IMR-90 (cell line): ENCODE data around the gene CDK12. TPM values are rescaled to one million over a fixed set of nuclear protein-coding genes. Genes with fewer than 3 reads are reported as not detected.

Experiments used
- ATAC-seq: fragments of 200-7000 bp; cut with Tn5 transposase; 2 replicates; pipeline ENCODE4 v1.9.1; 2020; ENCODE audit warnings: low read depth, mild to moderate bottlenecking, moderate library complexity
- BruUV-seq: library from RNA; stranded (reverse); fragments of 400-500 nt; replicated peaks from 2 replicates; lab custom pipeline; 2021; lab: Mats Ljungman, UMichigan
- CTCF ChIA-PET: fragments of 300-600 bp; formaldehyde crosslinking; extraction: SDS; loops from one replicate; lab custom pipeline; 2021; ENCODE audit warnings: antibody characterized with exemption; lab: Yijun Ruan, JAX
- POLR2A ChIA-PET: fragments of 300-600 bp; sonication (Branson Sonifier 250); formaldehyde crosslinking; loops from one replicate; lab custom pipeline; 2022; ENCODE audit warnings: antibody characterized with exemption; ENCODE audit not compliant: unreplicated experiment; lab: Charles Lee
- DNase-seq: peaks from one replicate; pipeline ENCODE4 v3.0.0; 2013
- H2AFZ ChIP-seq: replicated peaks from 2 replicates; pipeline ENCODE3; 2013; ENCODE audit warnings: low read length, mild to moderate bottlenecking; ENCODE audit not compliant: poor library complexity
- H2AK5ac ChIP-seq: 2 replicates; pipeline ENCODE4 v1.6.1; 2013; ENCODE audit warnings: low read depth, low read length, inconsistent platforms
- H2AK9ac ChIP-seq: replicated peaks from 2 replicates; pipeline ENCODE3; 2013; ENCODE audit warnings: mild to moderate bottlenecking, low read depth, low read length, moderate library complexity; ENCODE audit not compliant: poor library complexity
- H2BK120ac ChIP-seq: 2 replicates; pipeline ENCODE4 v1.6.1; 2013; ENCODE audit warnings: low read depth, low read length, inconsistent platforms
- H2BK15ac ChIP-seq: 3 replicates; pipeline ENCODE4 v1.6.1; 2013; ENCODE audit warnings: low read depth, low read length, inconsistent platforms
- H2BK20ac ChIP-seq: 2 replicates; pipeline ENCODE4 v1.6.1; 2013; ENCODE audit warnings: low read depth, mild to moderate bottlenecking, inconsistent platforms, low read length, moderate library complexity
- H2BK5ac ChIP-seq: 2 replicates; pipeline ENCODE4 v1.6.1; 2013; ENCODE audit warnings: mild to moderate bottlenecking, low read depth, low read length, inconsistent platforms; ENCODE audit not compliant: poor library complexity, severe bottlenecking
- H3K14ac ChIP-seq: replicated peaks from 2 replicates; pipeline ENCODE4 v1.6.1; 2013; ENCODE audit warnings: low read depth, low read length, inconsistent platforms
- H3K18ac ChIP-seq: 2 replicates; pipeline ENCODE4 v1.6.1; 2013; ENCODE audit warnings: low read depth, low read length, control low read depth
- H3K23ac ChIP-seq: 2 replicates; pipeline ENCODE4 v1.6.1; 2013; ENCODE audit warnings: low read depth, low read length, inconsistent platforms
- H3K27ac ChIP-seq: 2 replicates; pipeline ENCODE4 v1.5.1; 2013; ENCODE audit warnings: mild to moderate bottlenecking, control low read depth, low read length; ENCODE audit not compliant: insufficient read depth
- H3K27me3 ChIP-seq: 2 replicates; pipeline ENCODE4 v1.6.1; 2013; ENCODE audit warnings: low read length; ENCODE audit not compliant: control insufficient read depth, insufficient read depth
- H3K36me3 ChIP-seq: 2 replicates; pipeline ENCODE4 v1.6.1; 2013; ENCODE audit warnings: low read length, mixed read lengths; ENCODE audit not compliant: control insufficient read depth, insufficient read depth
- H3K4ac ChIP-seq: 2 replicates; pipeline ENCODE4 v1.6.1; 2013; ENCODE audit warnings: low read depth, low read length, inconsistent platforms
- H3K4me1 ChIP-seq: 2 replicates; pipeline ENCODE4 v1.6.1; 2013; ENCODE audit warnings: low read length, mixed read lengths; ENCODE audit not compliant: control insufficient read depth, insufficient read depth
- H3K4me2 ChIP-seq: 2 replicates; pipeline ENCODE4 v1.6.1; 2013; ENCODE audit warnings: low read depth, mild to moderate bottlenecking, control low read depth, low read length, moderate library complexity
- H3K4me3 ChIP-seq: 2 replicates; pipeline ENCODE4 v1.5.1; 2013; ENCODE audit warnings: low read depth, mild to moderate bottlenecking, control low read depth, low read length, moderate library complexity; ENCODE audit not compliant: insufficient read depth
- H3K56ac ChIP-seq: 2 replicates; pipeline ENCODE4 v1.6.1; 2013; ENCODE audit warnings: low read length, inconsistent platforms; ENCODE audit not compliant: insufficient read depth; ENCODE audit errors: extremely low read depth
- H3K79me1 ChIP-seq, 2 experiments: 2 replicates each; pipeline ENCODE4 v1.6.1; 2013; ENCODE audit warnings: low read length in 2 of 2, inconsistent platforms in 1 of 2, low read depth in 1 of 2
- H3K9ac ChIP-seq: 2 replicates; pipeline ENCODE4 v1.6.1; 2013; ENCODE audit warnings: low read depth, low read length, control low read depth
- H3K9me1 ChIP-seq: 2 replicates; pipeline ENCODE4 v1.6.1; 2013; ENCODE audit warnings: low read length, inconsistent platforms; ENCODE audit not compliant: insufficient read depth
- H3K9me3 ChIP-seq: 2 replicates; pipeline ENCODE4 v1.6.1; 2013; ENCODE audit warnings: low read length; ENCODE audit not compliant: control insufficient read depth, insufficient read depth
- H4K20me1 ChIP-seq: 2 replicates; pipeline ENCODE4 v1.6.1; 2013; ENCODE audit warnings: low read length, inconsistent platforms; ENCODE audit not compliant: insufficient read depth
- H4K5ac ChIP-seq: 2 replicates; pipeline ENCODE4 v1.6.1; 2013; ENCODE audit warnings: mild to moderate bottlenecking, low read depth, low read length, control low read depth
- H4K8ac ChIP-seq, 2 experiments: 2 replicates each; pipeline ENCODE4 v1.6.1; 2013; ENCODE audit warnings: low read depth in 2 of 2, low read length in 2 of 2, control low read depth in 1 of 2, inconsistent platforms in 1 of 2
- H4K91ac ChIP-seq: 2 replicates; pipeline ENCODE4 v1.6.1; 2013; ENCODE audit warnings: low read depth, low read length, inconsistent platforms; ENCODE audit not compliant: insufficient read depth
- BHLHE40 ChIP-seq: fragments of 150-350 bp; IDR thresholded peaks from 2 replicates; pipeline ENCODE4 v1.6.1; 2016; ENCODE audit warnings: mild to moderate bottlenecking, low read depth, low read length
- CEBPB ChIP-seq: IDR thresholded peaks from 2 replicates; pipeline ENCODE4 v1.6.1; 2012; ENCODE audit warnings: low read depth, low read length, improper control_type of control experiment
- CHD1 ChIP-seq: IDR thresholded peaks from 2 replicates; pipeline ENCODE4 v1.6.1; 2012; ENCODE audit warnings: low read depth, low read length, improper control_type of control experiment
- ELK1 ChIP-seq: fragments of 150-350 bp; IDR thresholded peaks from 2 replicates; pipeline ENCODE4 v1.6.1; 2016; ENCODE audit warnings: low read depth, mild to moderate bottlenecking, low read length, moderate library complexity, borderline replicate concordance
- MAZ ChIP-seq: IDR thresholded peaks from 2 replicates; pipeline ENCODE4 v1.6.1; 2012; ENCODE audit warnings: low read depth, mild to moderate bottlenecking, low read length, improper control_type of control experiment, moderate library complexity, borderline replicate concordance
- MXI1 ChIP-seq: IDR thresholded peaks from 2 replicates; pipeline ENCODE4 v1.6.1; 2012; ENCODE audit warnings: low read depth, mild to moderate bottlenecking, low read length, moderate library complexity, borderline replicate concordance
- NFE2L2 ChIP-seq: fragments of 150-350 bp; IDR thresholded peaks from 2 replicates; pipeline ENCODE4 v1.6.1; 2016; ENCODE audit warnings: low read depth, mild to moderate bottlenecking, low read length
- POLR2A ChIP-seq: IDR thresholded peaks from 2 replicates; pipeline ENCODE4 v1.6.1; 2012; ENCODE audit warnings: mild to moderate bottlenecking, low read depth, low read length
- RCOR1 ChIP-seq: IDR thresholded peaks from 2 replicates; pipeline ENCODE4 v1.6.1; 2012; ENCODE audit warnings: mild to moderate bottlenecking, low read length, improper control_type of control experiment; ENCODE audit not compliant: insufficient replicate concordance
- RFX5 ChIP-seq: IDR thresholded peaks from 2 replicates; pipeline ENCODE4 v1.8.0; 2012; ENCODE audit warnings: low read depth, mild to moderate bottlenecking, low read length, moderate library complexity
- SMC3 ChIP-seq: fragments of 150-350 bp; IDR thresholded peaks from 2 replicates; pipeline ENCODE4 v1.6.1; 2016; ENCODE audit warnings: low read depth, mild to moderate bottlenecking, antibody characterized with exemption, low read length, moderate library complexity
- WGBS, 2 experiments: methylation state at CpG; one replicate each; pipeline versions ENCODE4 v1.1.5 to v1.1.7; 2013; ENCODE audit warnings: missing lambda C conversion rate in 2 of 2; ENCODE audit not compliant: insufficient read length in 1 of 2; ENCODE audit errors: extremely low coverage in 2 of 2; 5-methylcytosine and 5-hydroxymethylcytosine counted together
- dilution Hi-C: fragments of 300-500 bp; cut with HindIII; formaldehyde crosslinking; loops from one replicate; pipeline ENCODE4 v1.14.3; 2018; ENCODE audit warnings: low sequenced_read_pairs; ENCODE audit not compliant: unreplicated experiment
- in situ Hi-C: fragments of 300-500 bp; cut with MboI; formaldehyde crosslinking; loops from 3 replicates; pipeline ENCODE4 v1.14.3; 2019; ENCODE audit warnings: low sequenced_read_pairs, inconsistent platforms, mixed read lengths
- intact Hi-C: fragments of 100-400 bp; cut with micrococcal nuclease; formaldehyde crosslinking; loops from 2 replicates; pipeline ENCODE4 v1.10.0; 2022
- polyA plus RNA-seq, 3 experiments: library from polyadenylated mRNA; depleted of rRNA; stranded (reverse); fragments of >200 nt; gene quantifications; 2 replicates each; pipeline ENCODE4 v1.2.3, GENCODE V29; 2012; ENCODE audit warnings: low replicate concordance in 1 of 3
- total RNA-seq: library from RNA; depleted of rRNA; stranded (reverse); fragments of >200 nt; gene quantifications from 2 replicates; pipeline ENCODE4 v1.2.3, GENCODE V29; 2012
- TF ChIP-seq, protein P1 (sequence below): fragments of 150-350 bp; IDR thresholded peaks from 2 replicates; pipeline ENCODE4 v1.6.1; 2017; ENCODE audit warnings: mild to moderate bottlenecking, antibody characterized with exemption, low read length, low read depth

CDK12 gene
- total and polyA plus RNA-seq, 2 of the 4 experiments (the other 2 are of a cell fraction) = 16.1 to 27.1 TPM

DNA sequence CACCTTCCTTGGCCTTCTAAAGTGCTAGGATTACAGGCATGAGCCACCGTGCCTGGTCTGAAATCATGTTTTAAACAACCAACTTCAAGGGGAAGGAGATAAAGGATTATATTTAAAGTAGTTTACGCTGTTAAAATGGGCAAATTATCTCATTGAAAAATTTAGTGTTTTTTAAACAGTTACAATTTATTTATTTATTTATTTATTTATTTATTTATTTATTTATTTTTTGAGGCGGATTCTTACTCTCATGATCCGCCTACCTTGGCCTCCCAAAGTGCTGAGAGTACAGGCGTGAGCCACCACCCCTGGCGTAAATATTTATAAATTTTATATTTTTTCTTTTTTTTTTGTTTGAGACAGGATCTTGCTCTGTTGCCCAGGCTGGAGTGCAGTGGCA lies 22.2 kb downstream of the CDK12 start:
- Histone ChIP-seq H4K5ac (no peak overlapping the region), H4K91ac (no peak overlapping the region), H2AFZ (no peak overlapping the region), H3K4me3 (no peak overlapping the region), H4K20me1 (peaks cover 22% of the 10 kb centered on the region), H3K18ac (no peak overlapping the region), H3K23ac (no peak overlapping the region), H3K4me2 (no peak overlapping the region), H3K4me1 (no peaks in the 10 kb centered on the region; the same call in 1 of the 2 replicates), H3K79me1 (peaks cover 24 to 65% of the 10 kb centered on the region in 2 experiments), H2BK20ac (no peak overlapping the region), H2BK120ac (no peak overlapping the region), H3K14ac (no peak overlapping the region), H3K27me3 (no peaks in the 10 kb centered on the region), H3K56ac (no peak overlapping the region), H2BK5ac (no peak overlapping the region), H3K9ac (no peak overlapping the region), H3K27ac (no peak overlapping the region), H3K9me3 (no peaks in the 10 kb centered on the region), H3K36me3 (peaks cover 14% of the 10 kb centered on the region), H2AK9ac (no peak overlapping the region), H4K8ac (no peak overlapping the region), H3K9me1 (peaks cover 9% of the 10 kb centered on the region; the same call in 1 of the 2 replicates), H2BK15ac (no peak overlapping the region), H2AK5ac (no peak overlapping the region), H3K4ac (no peak overlapping the region)
- TF ChIP-seq, protein P1, sequence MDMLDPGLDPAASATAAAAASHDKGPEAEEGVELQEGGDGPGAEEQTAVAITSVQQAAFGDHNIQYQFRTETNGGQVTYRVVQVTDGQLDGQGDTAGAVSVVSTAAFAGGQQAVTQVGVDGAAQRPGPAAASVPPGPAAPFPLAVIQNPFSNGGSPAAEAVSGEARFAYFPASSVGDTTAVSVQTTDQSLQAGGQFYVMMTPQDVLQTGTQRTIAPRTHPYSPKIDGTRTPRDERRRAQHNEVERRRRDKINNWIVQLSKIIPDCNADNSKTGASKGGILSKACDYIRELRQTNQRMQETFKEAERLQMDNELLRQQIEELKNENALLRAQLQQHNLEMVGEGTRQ = no peak
- TF ChIP-seq RCOR1 (no peak), MAZ (no peak), BHLHE40 (no peak), ELK1 (no peak), CEBPB (no peak), POLR2A (no peak), RFX5 (no peak), MXI1 (no peak), NFE2L2 (no peak), CHD1 (no peak), SMC3 (no peak)
- no TSS peak for BruUV-seq
- intact Hi-C loops (no loop called here), dilution Hi-C loops (no loop called here), in situ Hi-C loops (no loop called here)
- no CpG with 5 or more reads among the region's 6 CpGs for WGBS, 2 experiments
- POLR2A ChIA-PET = no interaction called here
- ATAC-seq (no peak), DNase-seq (no peak)
- CTCF ChIA-PET = no interaction called here
